Measurements from ENCODE around the gene RHBDL1.

GRCh38 chr16:692356-693108, 17.1 kb downstream of the RHBDL1 start:
- no peak for TF ChIP-seq POLR2AphosphoS5 (IDR thresholded peaks at IDR 0.05; ENCODE audit: insufficient read depth in 1 of 2, low read depth in 1 of 2)
- TF ChIP-seq, protein P1, sequence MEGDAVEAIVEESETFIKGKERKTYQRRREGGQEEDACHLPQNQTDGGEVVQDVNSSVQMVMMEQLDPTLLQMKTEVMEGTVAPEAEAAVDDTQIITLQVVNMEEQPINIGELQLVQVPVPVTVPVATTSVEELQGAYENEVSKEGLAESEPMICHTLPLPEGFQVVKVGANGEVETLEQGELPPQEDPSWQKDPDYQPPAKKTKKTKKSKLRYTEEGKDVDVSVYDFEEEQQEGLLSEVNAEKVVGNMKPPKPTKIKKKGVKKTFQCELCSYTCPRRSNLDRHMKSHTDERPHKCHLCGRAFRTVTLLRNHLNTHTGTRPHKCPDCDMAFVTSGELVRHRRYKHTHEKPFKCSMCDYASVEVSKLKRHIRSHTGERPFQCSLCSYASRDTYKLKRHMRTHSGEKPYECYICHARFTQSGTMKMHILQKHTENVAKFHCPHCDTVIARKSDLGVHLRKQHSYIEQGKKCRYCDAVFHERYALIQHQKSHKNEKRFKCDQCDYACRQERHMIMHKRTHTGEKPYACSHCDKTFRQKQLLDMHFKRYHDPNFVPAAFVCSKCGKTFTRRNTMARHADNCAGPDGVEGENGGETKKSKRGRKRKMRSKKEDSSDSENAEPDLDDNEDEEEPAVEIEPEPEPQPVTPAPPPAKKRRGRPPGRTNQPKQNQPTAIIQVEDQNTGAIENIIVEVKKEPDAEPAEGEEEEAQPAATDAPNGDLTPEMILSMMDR (IDR thresholded peaks at IDR 0.05), result no peak

Data from vagina (tissue), 2 donors.